Dedifferentiated amniotic fluid mesenchymal stem cell (primary cell): ENCODE results near the gene ZSWIM8.

Experiments used
- DNase-seq: peaks from one replicate; pipeline ENCODE4 v3.0.0-alpha.2; 2016; ENCODE audit errors: extremely low spot score

Gene ZSWIM8

DNA sequence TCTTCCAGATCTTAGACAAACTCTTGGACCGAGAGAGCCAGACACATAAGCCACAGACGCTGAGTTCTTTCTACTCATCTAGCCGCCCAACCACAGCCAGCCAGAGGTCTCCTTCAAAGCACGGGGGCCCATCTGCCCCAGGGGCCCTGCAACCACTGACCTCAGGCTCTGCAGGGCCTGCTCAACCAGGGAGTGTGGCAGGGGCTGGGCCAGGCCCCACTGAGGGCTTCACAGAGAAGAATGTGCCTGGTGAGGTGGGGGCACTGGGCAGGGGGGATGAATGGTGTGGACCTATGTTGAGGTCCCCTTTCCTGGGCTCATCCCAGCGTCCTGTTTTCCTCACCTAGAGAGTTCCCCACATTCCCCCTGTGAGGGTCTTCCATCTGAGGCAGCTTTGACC lies 11.4 kb downstream of the ZSWIM8 start:
- no peak for DNase-seq

DNA sequence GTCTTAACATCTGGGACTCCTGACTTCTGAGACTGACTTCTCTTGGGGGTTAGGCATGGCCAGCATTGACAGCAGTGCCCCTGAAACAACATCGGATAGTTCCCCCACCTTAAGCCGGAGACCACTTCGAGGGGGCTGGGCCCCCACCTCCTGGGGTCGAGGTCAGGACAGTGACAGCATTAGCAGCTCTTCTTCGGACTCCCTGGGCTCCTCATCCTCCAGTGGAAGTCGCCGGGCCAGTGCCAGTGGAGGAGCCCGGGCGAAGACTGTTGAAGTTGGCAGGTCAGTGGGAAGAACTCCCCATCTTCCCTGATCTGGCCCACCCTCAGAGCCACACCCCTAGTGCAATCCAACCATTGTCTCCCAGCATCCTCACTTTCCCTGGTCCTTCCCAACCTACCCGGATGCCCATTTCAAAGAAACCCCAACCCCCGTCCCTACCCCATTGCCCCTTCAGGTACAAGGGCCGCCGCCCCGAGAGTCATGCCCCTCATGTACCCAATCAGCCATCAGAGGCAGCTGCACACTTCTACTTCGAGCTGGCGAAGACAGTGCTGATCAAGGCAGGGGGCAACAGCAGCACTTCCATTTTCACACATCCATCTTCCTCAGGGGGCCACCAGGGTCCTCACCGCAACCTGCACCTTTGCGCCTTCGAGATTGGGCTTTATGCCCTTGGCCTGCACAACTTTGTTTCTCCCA lies 12.1 kb downstream of the ZSWIM8 start:
- no peak for DNase-seq

DNA sequence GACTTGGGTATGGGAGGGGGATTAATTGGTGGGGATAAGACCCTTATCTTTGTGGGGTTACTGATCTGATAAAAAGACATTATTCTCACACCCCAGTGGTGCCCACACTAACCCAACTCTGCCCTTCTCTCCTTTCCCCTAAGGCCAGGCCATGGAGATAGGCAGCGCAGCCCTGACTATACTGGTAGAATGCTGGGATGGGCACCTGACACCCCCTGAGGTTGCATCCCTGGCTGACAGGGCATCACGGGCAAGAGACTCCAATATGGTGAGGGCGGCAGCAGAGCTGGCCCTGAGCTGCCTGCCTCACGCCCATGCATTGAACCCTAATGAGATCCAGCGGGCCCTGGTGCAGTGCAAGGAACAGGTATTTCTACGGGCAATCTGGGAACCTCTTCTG lies 12.7 kb downstream of the ZSWIM8 start:
- DNase-seq: no peak

DNA sequence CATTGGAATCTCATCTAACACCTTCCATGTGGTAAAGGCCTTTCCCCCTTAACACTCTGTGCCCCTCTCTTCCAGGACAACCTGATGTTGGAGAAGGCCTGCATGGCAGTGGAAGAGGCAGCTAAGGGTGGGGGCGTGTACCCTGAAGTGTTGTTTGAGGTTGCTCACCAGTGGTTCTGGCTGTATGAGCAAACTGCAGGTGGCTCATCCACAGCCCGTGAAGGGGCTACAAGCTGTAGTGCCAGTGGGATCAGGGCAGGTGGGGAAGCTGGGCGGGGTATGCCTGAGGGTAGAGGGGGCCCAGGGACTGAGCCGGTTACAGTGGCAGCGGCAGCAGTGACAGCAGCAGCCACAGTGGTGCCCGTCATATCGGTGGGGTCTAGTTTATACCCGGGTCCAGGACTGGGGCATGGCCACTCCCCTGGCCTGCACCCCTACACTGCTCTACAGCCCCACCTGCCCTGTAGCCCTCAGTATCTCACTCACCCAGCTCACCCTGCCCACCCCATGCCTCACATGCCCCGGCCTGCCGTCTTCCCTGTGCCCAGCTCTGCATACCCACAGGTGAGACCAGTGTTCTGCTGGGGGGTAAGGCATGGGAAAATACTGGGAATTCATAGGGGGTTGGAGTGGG lies 13.6 kb downstream of the ZSWIM8 start:
- no peak for DNase-seq

DNA sequence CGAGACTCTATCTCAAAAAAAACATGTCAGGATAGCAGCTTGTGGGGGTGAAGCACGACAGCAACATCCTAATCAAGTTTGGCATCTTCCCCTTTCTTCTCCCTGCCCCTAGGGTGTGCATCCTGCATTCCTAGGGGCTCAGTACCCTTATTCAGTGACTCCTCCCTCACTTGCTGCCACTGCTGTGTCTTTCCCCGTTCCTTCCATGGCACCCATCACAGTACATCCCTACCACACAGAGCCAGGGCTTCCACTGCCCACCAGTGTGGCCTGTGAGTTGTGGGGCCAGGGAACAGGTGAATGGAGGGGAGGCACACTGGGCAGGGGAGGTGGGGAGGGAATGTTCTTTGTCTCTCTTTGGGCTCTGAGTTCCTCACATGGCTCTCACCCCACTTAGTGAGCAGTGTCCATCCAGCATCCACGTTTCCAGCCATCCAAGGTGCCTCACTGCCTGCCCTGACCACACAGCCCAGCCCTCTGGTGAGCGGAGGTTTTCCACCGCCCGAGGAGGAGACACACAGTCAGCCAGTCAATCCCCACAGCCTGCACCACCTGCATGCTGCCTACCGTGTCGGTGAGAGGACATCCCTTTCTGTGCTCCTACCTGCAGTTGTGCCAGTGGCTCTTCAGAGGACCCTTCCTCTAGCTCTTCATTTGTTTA lies 14.6 kb downstream of the ZSWIM8 start:
- no peak for DNase-seq

DNA sequence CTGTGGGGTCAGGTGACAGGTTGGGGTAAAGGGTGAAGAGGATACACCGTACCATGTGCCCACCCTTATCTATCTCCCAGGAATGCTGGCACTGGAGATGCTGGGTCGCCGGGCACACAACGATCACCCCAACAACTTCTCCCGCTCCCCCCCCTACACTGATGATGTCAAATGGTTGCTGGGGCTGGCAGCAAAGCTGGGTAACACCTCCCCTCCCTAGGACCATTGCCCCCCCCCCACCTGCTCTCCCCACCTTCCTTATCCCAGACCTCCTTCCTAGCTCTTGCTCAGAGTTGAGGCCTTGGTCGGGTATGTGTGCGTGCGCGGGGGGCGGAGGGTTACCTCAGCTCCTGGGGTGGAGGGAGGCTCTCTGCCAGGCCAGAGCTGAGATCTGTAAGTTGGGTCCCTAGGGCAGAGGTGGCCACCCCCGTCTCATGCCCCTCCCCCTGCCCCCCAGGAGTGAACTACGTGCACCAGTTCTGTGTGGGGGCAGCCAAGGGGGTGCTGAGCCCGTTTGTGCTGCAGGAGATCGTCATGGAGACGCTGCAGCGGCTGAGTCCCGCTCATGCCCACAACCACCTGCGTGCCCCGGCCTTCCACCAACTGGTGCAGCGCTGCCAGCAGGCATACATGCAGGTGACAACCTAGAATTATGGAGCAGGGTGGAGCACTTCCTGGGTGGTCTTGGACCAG lies 15.3 kb downstream of the ZSWIM8 start:
- no peak for DNase-seq

DNA sequence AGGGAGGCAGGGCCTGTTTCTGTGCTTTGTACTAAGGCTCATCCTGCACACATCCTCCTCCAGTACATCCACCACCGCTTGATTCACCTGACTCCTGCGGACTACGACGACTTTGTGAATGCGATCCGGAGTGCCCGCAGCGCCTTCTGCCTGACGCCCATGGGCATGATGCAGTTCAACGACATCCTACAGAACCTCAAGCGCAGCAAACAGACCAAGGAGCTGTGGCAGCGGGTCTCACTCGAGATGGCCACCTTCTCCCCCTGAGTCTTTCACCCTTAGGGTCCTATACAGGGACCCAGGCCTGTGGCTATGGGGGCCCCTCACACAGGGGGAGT lies 15.8 kb downstream of the ZSWIM8 start:
- DNase-seq: no peak

DNA sequence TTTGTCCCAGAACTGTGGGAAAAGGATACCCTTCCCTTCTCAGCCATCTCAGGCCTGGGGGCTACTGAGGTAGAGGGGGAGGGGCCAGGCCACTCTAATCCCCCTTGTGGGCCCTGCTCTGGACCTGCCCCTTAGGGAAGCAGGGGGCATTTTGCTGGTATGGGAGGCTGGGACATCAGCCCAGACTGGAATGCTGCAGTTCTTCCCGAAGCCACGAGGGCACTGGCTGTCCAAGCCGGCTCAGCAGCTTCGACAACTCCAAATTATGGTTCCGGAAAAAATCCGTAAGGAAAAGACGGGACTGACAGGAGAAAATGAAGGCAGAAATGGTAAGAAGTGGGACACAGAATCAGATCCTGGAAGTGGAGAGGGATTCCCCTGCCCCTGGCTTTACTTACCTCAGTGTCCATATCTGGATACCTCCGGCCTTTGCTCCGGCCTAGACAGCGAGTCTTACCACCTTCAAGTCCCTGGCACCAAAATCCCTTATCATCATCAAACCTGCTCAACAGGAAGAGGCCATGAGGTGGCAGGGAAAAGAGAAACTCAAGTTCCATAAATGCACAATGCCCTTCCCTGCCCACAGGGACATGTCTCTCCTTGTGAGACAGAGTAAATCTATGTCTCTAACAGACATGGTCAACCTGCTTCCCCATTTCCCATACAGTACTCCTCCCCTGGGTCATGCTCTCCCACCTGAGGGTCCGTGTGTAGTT lies 17.0 kb downstream of the ZSWIM8 start:
- no peak for DNase-seq

DNA sequence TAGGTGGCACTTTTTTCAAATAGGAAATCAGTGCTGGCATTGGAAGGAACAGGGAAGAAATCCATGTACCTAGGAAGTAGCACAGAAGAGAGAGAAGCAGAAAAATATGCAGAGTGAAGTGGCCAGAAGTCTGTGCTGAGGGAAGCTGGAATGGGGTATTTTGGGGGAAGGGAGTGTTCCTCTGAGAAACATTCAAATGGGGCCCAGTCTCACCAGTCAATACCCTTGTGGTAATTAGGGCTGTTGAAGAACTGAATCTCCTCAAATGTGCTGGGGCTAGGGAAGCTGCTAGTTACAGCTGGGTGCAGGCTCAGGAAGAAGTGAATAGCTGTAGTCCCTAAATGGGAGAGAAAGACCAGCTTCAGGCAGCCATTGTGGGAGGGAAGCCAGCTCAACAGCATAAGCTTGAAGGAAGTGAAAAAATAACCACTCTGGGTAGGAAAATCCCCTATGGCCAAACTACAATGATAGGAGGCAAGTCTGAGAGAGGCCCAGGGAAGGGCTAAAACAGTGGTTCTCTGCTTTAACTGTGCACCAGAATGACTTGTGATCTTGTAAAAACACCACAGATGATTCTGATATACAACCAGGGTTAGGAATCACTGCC lies 18.4 kb downstream of the ZSWIM8 start:
- DNase-seq: no peak

DNA sequence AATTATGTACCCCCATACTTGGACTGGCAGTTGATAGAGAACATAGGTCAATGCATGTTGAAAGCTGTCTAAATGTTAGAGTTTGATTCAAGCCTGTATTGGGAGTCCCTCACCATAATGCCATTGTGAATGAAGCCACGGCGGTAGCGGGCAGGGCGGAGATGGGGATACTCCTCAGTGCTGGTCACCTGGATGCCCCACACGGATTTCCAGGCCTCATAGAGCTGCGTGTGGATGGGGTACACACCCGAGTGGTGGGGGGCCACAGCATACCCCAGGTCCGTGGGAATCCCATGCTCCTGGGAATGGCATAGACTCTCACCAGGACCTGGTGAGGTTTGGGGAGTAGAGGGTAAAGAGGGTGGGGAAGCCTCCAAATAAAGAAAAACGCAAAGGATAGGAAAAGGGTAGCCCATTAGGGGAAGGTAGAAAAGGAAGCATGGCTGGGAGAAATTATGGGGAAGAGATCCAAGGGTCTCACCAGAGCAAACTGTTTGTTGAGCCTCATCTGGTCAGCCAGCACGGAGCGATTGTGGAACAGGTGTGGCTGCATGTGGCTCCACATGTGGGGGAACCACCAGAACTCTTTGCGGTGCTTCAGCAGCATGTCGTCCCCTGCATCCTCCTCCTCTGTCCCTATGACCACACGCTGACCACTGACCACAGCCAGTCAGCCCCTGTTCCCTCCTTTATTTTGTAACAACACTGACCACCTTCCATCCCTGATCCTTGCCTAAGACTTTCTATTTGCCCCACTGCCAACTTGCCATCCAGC lies 21.0 kb downstream of the ZSWIM8 start:
- DNase-seq: no peak

DNA sequence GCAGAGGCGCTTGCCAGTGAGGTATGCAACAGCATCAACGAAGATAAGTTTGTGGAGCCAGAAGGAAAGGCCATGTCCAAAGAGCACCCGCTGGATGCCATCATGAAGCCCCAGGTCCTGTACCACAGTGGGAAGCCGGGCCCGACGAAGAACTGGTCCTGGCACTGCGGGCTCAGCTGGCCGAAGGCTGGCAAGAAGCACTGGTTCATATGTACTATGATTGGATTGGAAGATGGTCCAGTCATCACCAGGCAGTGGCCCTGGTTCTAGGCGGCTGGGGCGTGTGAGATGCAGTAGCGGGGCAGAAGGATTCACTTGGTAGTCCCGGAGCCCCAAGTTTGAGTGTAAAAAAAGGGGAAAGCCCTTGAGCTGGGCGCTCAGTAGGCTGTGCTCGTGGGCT lies 22.1 kb downstream of the ZSWIM8 start:
- DNase-seq: no peak

DNA sequence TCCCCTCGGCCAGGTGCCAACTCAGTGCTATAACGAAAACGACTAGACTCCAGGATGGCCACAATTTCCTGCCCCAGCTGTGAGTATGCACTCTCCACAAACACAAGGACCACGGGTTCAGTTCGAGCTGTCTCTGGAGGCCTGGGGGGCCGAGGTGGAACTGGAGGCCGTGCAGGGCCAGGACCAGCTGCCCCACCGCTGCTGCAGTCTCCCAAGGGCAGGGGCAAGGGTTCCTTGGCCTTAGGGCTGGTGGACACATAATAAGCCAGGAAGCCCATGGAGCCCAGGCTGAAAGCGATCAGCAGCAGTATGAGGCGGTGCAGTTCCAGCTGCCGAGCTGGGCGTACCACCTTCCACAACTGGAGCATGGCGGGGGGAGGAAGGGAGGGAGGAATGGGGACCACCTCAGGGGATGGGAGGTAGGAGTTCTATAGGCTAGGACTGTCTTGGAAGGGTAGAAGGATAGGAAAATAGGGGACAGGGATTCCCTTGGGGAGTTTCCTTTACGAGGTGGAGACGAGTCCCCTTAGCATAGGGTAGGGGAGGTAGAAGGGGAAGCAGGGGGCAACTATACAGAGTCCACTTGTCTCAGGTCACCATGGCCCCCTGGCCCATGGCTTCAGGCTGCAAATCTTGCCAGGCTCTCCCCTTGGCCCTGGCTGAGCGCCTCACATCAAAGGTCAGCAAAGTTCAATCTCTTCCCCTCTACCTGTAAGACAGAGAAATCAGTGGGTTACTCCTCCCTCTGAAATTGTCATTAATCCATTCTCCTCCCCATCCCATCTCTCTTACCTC lies 22.8 kb downstream of the ZSWIM8 start:
- DNase-seq: no peak

DNA sequence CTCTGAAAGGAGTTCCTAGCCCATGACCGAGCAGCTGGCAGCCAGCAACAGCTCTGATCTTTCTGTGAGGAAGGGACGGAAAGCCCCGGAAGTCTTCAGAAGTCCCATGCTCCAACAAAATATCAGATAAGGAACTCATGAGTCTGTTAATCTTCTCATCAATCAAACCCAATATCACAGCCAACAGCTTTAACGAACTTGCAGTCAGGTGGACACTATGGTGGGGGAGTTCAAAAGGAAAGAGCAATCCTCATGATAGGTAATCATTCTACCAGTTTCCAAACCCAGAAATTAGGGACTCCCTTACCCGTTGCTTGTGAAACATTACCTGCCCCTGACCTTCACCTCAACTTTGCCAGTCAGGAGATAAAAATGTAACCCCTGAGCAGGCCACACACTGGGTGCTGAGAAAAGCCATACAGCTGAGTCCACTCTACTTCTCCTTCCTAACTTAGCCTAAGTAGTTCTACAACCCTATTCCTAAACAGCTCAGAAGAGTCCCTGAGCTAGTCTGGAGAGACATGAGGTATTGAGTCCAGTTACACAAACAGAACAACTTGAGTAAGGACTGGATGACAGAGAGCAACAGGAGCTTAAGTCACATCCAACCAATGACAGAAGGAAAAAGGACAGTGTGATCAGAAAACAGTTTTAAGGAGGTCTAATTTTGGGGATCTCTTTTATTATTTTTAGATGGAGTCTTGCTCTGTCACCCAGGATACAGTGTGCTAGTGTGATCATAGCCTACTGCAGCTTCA lies 23.8 kb downstream of the ZSWIM8 start:
- DNase-seq: no peak

DNA sequence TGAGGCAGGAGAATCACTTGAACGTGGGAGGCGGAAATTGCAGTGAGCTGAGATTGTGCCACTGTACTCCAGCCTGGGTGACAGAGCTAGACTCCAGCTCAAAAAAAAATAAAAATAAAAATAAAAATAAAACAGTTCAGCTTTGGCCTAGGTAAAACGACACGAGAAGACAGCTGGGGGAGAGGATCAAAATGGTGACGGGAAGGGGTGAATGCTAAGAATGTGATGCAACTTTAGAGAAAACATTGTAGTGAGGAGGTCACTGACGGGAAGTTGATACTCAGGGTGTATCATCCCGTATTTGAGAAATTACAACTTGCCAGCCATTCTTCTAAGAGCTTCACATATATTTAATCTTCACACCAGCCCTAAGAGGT lies 24.9 kb downstream of the ZSWIM8 start:
- DNase-seq: no peak

DNA sequence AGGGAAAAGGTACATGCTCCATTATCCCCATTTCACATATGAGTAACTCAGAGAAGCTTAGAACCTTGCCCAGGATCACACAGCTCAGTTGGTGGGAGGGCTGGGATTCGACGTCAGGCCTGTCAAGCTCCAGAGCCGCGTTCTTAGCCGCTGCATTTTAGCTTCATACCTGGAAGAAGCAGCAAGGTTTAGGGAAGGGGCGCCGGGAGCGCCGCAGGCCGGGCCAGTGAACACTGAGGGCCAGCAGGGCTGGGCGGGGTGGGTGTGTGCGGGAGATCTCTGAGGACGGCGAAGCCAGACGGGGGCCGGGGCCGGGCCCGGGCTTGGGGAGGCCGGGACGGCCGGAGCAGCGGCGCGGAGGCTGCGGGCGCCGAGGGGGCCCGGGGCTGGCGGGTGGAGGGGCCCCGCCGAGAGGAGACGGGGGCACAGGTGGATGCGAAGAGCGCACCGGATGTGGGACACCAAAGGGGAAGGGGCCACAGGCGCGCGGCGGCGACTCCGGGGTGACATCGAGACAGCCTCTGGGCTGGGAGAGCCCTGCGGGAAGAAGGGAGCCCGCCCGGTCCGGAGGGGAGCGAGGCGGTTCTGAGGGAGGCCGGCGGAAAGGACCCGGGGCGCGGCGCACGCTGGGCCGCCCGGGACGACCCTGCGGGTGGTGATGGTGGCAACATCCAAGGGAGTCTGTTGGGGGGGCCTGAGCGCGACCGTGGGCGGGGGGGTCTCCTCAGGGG lies 25.5 kb downstream of the ZSWIM8 start:
- DNase-seq: no peak

DNA sequence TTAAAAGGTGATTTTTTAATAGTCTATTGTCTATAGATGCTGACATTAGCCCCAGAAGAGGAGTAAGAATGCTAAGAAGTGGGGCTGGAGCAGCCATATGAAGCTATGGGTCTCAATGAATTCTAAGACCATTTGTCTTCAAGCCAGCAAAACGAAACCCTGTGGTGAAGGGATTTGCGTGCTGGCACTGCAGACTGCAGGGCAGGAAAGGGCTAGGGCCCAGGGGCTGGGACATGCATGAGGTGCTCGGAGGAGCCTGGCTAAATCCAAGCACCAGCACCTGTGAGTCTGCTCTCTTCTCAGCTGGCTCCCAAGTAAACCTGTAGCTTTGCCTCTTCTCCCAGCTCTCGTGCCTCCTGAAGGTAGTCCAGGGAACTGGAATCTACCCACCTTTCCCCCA lies 27.3 kb downstream of the ZSWIM8 start:
- no peak for DNase-seq

DNA sequence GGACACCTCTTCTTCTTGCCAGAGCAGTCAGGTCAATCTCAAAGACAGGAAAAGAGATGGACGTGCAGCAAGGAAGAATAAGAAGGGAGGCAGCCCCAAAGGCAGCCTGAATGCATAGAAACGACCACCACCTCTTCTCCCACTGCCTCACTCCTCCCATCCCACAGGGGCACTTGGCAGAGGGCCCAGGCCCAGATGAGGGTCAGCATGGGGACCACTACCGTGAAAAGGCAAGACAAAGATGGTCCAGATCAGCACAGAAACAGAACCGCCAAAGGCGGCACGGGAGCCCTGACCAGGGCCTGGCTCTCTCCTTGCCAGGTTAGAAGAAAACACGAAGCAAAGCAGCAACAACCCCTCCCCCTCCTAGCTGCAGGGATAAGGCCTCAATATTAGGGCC lies 27.9 kb downstream of the ZSWIM8 start:
- no peak for DNase-seq

DNA sequence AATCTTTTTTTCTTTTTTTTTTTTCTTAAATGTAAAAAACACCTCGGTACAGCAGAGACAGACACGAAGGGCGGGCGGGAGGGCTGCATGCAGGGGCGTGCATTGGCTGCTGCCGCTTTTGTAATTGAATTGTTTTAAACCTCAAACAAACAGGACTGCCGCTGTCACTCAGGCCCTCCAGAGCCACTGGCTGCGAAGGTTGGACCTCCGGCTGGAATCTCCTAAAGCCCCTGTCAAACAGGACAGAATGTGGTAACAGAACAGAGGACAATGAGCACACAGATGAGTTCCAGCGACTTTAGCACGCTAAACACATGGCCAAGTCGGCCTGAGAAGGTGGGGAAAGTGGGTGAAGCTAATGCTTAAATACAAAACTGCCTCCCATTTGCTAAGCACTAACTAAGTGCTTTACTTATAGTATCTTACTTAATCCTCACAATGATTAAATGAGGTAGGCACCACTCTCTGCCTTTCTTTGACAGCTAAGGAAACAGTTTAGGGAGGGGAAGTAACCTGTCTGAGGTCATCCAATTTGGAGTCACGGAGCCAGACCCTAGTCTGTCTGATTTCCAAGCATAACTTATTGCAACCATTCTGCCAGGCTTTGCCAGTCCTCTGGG lies 29.0 kb downstream of the ZSWIM8 start:
- no peak for DNase-seq
